Measurements from ENCODE around the gene CHRDL1. TPM values are rescaled to one million over a fixed set of nuclear protein-coding genes. Genes with fewer than 3 reads are reported as not detected.
"Not testable (repeated sequence)": the region's sequence is repeated elsewhere in the genome, so short reads cannot be mapped to it uniquely, and the experiment has no call there.

CHRDL1 gene
- polyA plus RNA-seq (2013, experiment 1 of 2), result 4.6 TPM
- polyA plus RNA-seq (2013, experiment 2 of 2), result 4.6 TPM

GRCh38 chrX:110795645-110796406 lies at the start of gene CHRDL1:
Gene CHRDL1, minus strand, starts transcription at chrX:110795817. Its CDS starts 3,636 bp downstream, at chrX:110792181.
- no peaks in the 10 kb centered on the region for H3K79me1 ChIP-seq (ENCODE audit: low read length)
- H3K4me1 ChIP-seq (ENCODE audit: control insufficient read depth, low read depth, low read length), result no peaks in the 10 kb centered on the region
- peak within 1 kb of the TSS; percentile 29 for H3K4me3 ChIP-seq (ENCODE audit: low read length)
- H3K36me3 ChIP-seq (ENCODE audit: control insufficient read depth, insufficient read depth, low read length), result no peaks in the 10 kb centered on the region
- no CpG with 5 or more reads among the region's 60 CpGs for WGBS (ENCODE audit: extremely low coverage, insufficient coverage, low lambda C conversion rate)
- H2AK5ac ChIP-seq (ENCODE audit: low read length), result no peak within 1 kb of the TSS
- no peak within 1 kb of the TSS for H3K23ac ChIP-seq (ENCODE audit: low read length)
- H3K27me3 ChIP-seq (ENCODE audit: insufficient read depth, low read length, poor library complexity), result no peaks in the 10 kb centered on the region
- H3K18ac ChIP-seq (ENCODE audit: low read length), result no peak within 1 kb of the TSS
- H3K56ac ChIP-seq (ENCODE audit: low read length), result peak within 1 kb of the TSS; percentile 64
- H4K8ac ChIP-seq (ENCODE audit: low read depth, low read length), result no peak within 1 kb of the TSS
- peak; percentile 33 for DNase-seq
- no peak within 1 kb of the TSS for H2BK5ac ChIP-seq (ENCODE audit: low read length)
- H2BK120ac ChIP-seq (ENCODE audit: low read depth, low read length), result no peak within 1 kb of the TSS
- peak within 1 kb of the TSS; percentile 44 for H3K4me2 ChIP-seq (ENCODE audit: low read length)
- no peaks in the 10 kb centered on the region for H3K79me2 ChIP-seq (ENCODE audit: control insufficient read depth, insufficient read depth, low read length)
- H3K27ac ChIP-seq (ENCODE audit: low read depth, low read length), result no peak within 1 kb of the TSS
- no peak within 1 kb of the TSS for H2BK15ac ChIP-seq (replicated peaks; ENCODE audit: low read depth)
- peak within 1 kb of the TSS; percentile 42 for H3K9ac ChIP-seq (ENCODE audit: low read length)
- no peak within 1 kb of the TSS for H4K5ac ChIP-seq (ENCODE audit: low read length)
- H3K4ac ChIP-seq (ENCODE audit: low read depth, low read length), result no peak within 1 kb of the TSS

GRCh38 chrX:110836982-110837381 lies 41.4 kb upstream of the CHRDL1 start:
- DNase-seq, result peak; percentile 51
- H3K4me1 ChIP-seq (ENCODE audit: control insufficient read depth, low read depth, low read length), result no peaks in the 10 kb centered on the region

GRCh38 chrX:110836451-110836850 lies 40.8 kb upstream of the CHRDL1 start:
- Histone ChIP-seq H3K27me3 (ENCODE audit: insufficient read depth, low read length, poor library complexity) (no peaks in the 10 kb centered on the region), H3K79me2 (ENCODE audit: control insufficient read depth, insufficient read depth, low read length) (no peaks in the 10 kb centered on the region), H2BK15ac (replicated peaks; ENCODE audit: low read depth) (no peak overlapping the region), H2BK120ac (ENCODE audit: low read depth, low read length) (no peak overlapping the region), H3K18ac (ENCODE audit: low read length) (no peak overlapping the region), H3K36me3 (ENCODE audit: control insufficient read depth, insufficient read depth, low read length) (no peaks in the 10 kb centered on the region), H3K9ac (ENCODE audit: low read length) (no peak overlapping the region), H4K8ac (ENCODE audit: low read depth, low read length) (no peak overlapping the region), H2AK5ac (ENCODE audit: low read length) (no peak overlapping the region), H3K79me1 (ENCODE audit: low read length) (no peaks in the 10 kb centered on the region), H3K4me2 (ENCODE audit: low read length) (no peak overlapping the region), H3K27ac (ENCODE audit: low read depth, low read length) (no peak overlapping the region), H2BK5ac (ENCODE audit: low read length) (no peak overlapping the region), H3K4me3 (ENCODE audit: low read length) (no peak overlapping the region), H3K56ac (ENCODE audit: low read length) (no peak overlapping the region), H4K5ac (ENCODE audit: low read length) (no peak overlapping the region), H3K4ac (ENCODE audit: low read depth, low read length) (no peak overlapping the region), H3K23ac (ENCODE audit: low read length) (no peak overlapping the region), H3K4me1 (ENCODE audit: control insufficient read depth, low read depth, low read length) (no peaks in the 10 kb centered on the region)
- DNase-seq, result no peak

More at GRCh38 chrX:110836982-110837381, 41.4 kb upstream of the CHRDL1 start:
- Histone ChIP-seq H2BK15ac (replicated peaks; ENCODE audit: low read depth) (no peak overlapping the region), H3K27me3 (ENCODE audit: insufficient read depth, low read length, poor library complexity) (no peaks in the 10 kb centered on the region), H3K79me2 (ENCODE audit: control insufficient read depth, insufficient read depth, low read length) (no peaks in the 10 kb centered on the region), H3K4me3 (ENCODE audit: low read length) (no peak overlapping the region), H4K8ac (ENCODE audit: low read depth, low read length) (no peak overlapping the region), H3K4ac (ENCODE audit: low read depth, low read length) (no peak overlapping the region), H4K5ac (ENCODE audit: low read length) (no peak overlapping the region), H2BK5ac (ENCODE audit: low read length) (no peak overlapping the region), H3K23ac (ENCODE audit: low read length) (no peak overlapping the region), H3K36me3 (ENCODE audit: control insufficient read depth, insufficient read depth, low read length) (no peaks in the 10 kb centered on the region), H3K79me1 (ENCODE audit: low read length) (no peaks in the 10 kb centered on the region), H3K4me2 (ENCODE audit: low read length) (no peak overlapping the region), H3K27ac (ENCODE audit: low read depth, low read length) (no peak overlapping the region), H3K18ac (ENCODE audit: low read length) (no peak overlapping the region), H2BK120ac (ENCODE audit: low read depth, low read length) (no peak overlapping the region), H3K9ac (ENCODE audit: low read length) (no peak overlapping the region), H2AK5ac (ENCODE audit: low read length) (no peak overlapping the region), H3K56ac (ENCODE audit: low read length) (no peak overlapping the region)
- no CpG with 5 or more reads among the region's 1 CpG for WGBS (ENCODE audit: extremely low coverage, insufficient coverage, low lambda C conversion rate)

- no CpG with 5 or more reads among the region's 1 CpG for WGBS (ENCODE audit: extremely low coverage, insufficient coverage, low lambda C conversion rate)
- Histone ChIP-seq H3K56ac (ENCODE audit: low read length) (no peak overlapping the region), H3K36me3 (ENCODE audit: control insufficient read depth, insufficient read depth, low read length) (no peaks in the 10 kb centered on the region), H2BK5ac (ENCODE audit: low read length) (no peak overlapping the region), H4K5ac (ENCODE audit: low read length) (no peak overlapping the region), H3K18ac (ENCODE audit: low read length) (no peak overlapping the region), H2BK120ac (ENCODE audit: low read depth, low read length) (no peak overlapping the region), H3K79me2 (ENCODE audit: control insufficient read depth, insufficient read depth, low read length) (no peaks in the 10 kb centered on the region), H3K27ac (ENCODE audit: low read depth, low read length) (no peak overlapping the region), H3K4ac (ENCODE audit: low read depth, low read length) (no peak overlapping the region), H2BK15ac (replicated peaks; ENCODE audit: low read depth) (no peak overlapping the region), H3K27me3 (ENCODE audit: insufficient read depth, low read length, poor library complexity) (no peaks in the 10 kb centered on the region), H4K8ac (ENCODE audit: low read depth, low read length) (no peak overlapping the region), H2AK5ac (ENCODE audit: low read length) (no peak overlapping the region), H3K9ac (ENCODE audit: low read length) (no peak overlapping the region), H3K23ac (ENCODE audit: low read length) (no peak overlapping the region), H3K4me3 (ENCODE audit: low read length) (no peak overlapping the region), H3K4me2 (ENCODE audit: low read length) (no peak overlapping the region), H3K4me1 (ENCODE audit: control insufficient read depth, low read depth, low read length) (no peaks in the 10 kb centered on the region), H3K79me1 (ENCODE audit: low read length) (no peaks in the 10 kb centered on the region)
- DNase-seq, result no peak
Measured at GRCh38 chrX:110836001-110836400, 40.4 kb upstream of the CHRDL1 start.

- WGBS (ENCODE audit: extremely low coverage, insufficient coverage, low lambda C conversion rate), result no CpG with 5 or more reads among the region's 2 CpGs
- Histone ChIP-seq H2BK5ac (ENCODE audit: low read length) (no peak overlapping the region), H2AK5ac (ENCODE audit: low read length) (no peak overlapping the region), H3K36me3 (ENCODE audit: control insufficient read depth, insufficient read depth, low read length) (no peaks in the 10 kb centered on the region), H3K4ac (ENCODE audit: low read depth, low read length) (no peak overlapping the region), H2BK15ac (replicated peaks; ENCODE audit: low read depth) (no peak overlapping the region), H3K79me1 (ENCODE audit: low read length) (no peaks in the 10 kb centered on the region), H3K27ac (ENCODE audit: low read depth, low read length) (no peak overlapping the region), H3K4me2 (ENCODE audit: low read length) (no peak overlapping the region), H2BK120ac (ENCODE audit: low read depth, low read length) (no peak overlapping the region), H3K4me3 (ENCODE audit: low read length) (no peak overlapping the region), H3K79me2 (ENCODE audit: control insufficient read depth, insufficient read depth, low read length) (no peaks in the 10 kb centered on the region), H4K5ac (ENCODE audit: low read length) (no peak overlapping the region), H3K56ac (ENCODE audit: low read length) (no peak overlapping the region), H3K23ac (ENCODE audit: low read length) (no peak overlapping the region), H3K18ac (ENCODE audit: low read length) (no peak overlapping the region), H3K27me3 (ENCODE audit: insufficient read depth, low read length, poor library complexity) (no peaks in the 10 kb centered on the region), H3K9ac (ENCODE audit: low read length) (no peak overlapping the region), H4K8ac (ENCODE audit: low read depth, low read length) (no peak overlapping the region), H3K4me1 (ENCODE audit: control insufficient read depth, low read depth, low read length) (no peaks in the 10 kb centered on the region)
- no peak for DNase-seq
Measured at GRCh38 chrX:110825972-110826371, 30.4 kb upstream of the CHRDL1 start.

- not testable (repeated sequence) for H2BK5ac ChIP-seq (ENCODE audit: low read length); H2BK120ac ChIP-seq (ENCODE audit: low read depth, low read length); H3K4me2 ChIP-seq (ENCODE audit: low read length); H4K8ac ChIP-seq (ENCODE audit: low read depth, low read length); H3K23ac ChIP-seq (ENCODE audit: low read length); H3K18ac ChIP-seq (ENCODE audit: low read length); H2BK15ac ChIP-seq (replicated peaks; ENCODE audit: low read depth); H3K27ac ChIP-seq (ENCODE audit: low read depth, low read length); H3K79me2 ChIP-seq (ENCODE audit: control insufficient read depth, insufficient read depth, low read length); DNase-seq; H3K27me3 ChIP-seq (ENCODE audit: insufficient read depth, low read length, poor library complexity); H3K4ac ChIP-seq (ENCODE audit: low read depth, low read length); H3K36me3 ChIP-seq (ENCODE audit: control insufficient read depth, insufficient read depth, low read length); H3K56ac ChIP-seq (ENCODE audit: low read length); H3K9ac ChIP-seq (ENCODE audit: low read length); H4K5ac ChIP-seq (ENCODE audit: low read length); H3K79me1 ChIP-seq (ENCODE audit: low read length); H3K4me3 ChIP-seq (ENCODE audit: low read length); H2AK5ac ChIP-seq (ENCODE audit: low read length); H3K4me1 ChIP-seq (ENCODE audit: control insufficient read depth, low read depth, low read length)
- no CpG with 5 or more reads among the region's 1 CpG for WGBS (ENCODE audit: extremely low coverage, insufficient coverage, low lambda C conversion rate)
Measured at GRCh38 chrX:110816543-110816942, 20.9 kb upstream of the CHRDL1 start.
